HG03175 (cell line): Measurements from ENCODE around the gene UQCRC1.
"Not testable (repeated sequence)": the region's sequence is repeated elsewhere in the genome, so short reads cannot be mapped to it uniquely, and the experiment has no call there.

Experiments used
- ATAC-seq: cut with Tn5 transposase; IDR thresholded peaks from one replicate; pipeline ENCODE4 v1.9.1; 2021; ENCODE audit warnings: mild to moderate bottlenecking, moderate library complexity; ENCODE audit not compliant: unreplicated experiment

Gene UQCRC1

GRCh38 chr3:48556796-48557626, 52.4 kb downstream of the UQCRC1 start, which contains the start of gene PFKFB4:
Gene PFKFB4 (minus strand): TSS chr3:48556803. CDS start chr3:48556777, 26 bp downstream.
- ATAC-seq = peak; percentile 88

- ATAC-seq = no peak
Measured at GRCh38 chr3:48555949-48556795, 53.3 kb downstream of the UQCRC1 start.

GRCh38 chr3:48555231-48555948, 54.1 kb downstream of the UQCRC1 start:
- ATAC-seq = no peak

DNA sequence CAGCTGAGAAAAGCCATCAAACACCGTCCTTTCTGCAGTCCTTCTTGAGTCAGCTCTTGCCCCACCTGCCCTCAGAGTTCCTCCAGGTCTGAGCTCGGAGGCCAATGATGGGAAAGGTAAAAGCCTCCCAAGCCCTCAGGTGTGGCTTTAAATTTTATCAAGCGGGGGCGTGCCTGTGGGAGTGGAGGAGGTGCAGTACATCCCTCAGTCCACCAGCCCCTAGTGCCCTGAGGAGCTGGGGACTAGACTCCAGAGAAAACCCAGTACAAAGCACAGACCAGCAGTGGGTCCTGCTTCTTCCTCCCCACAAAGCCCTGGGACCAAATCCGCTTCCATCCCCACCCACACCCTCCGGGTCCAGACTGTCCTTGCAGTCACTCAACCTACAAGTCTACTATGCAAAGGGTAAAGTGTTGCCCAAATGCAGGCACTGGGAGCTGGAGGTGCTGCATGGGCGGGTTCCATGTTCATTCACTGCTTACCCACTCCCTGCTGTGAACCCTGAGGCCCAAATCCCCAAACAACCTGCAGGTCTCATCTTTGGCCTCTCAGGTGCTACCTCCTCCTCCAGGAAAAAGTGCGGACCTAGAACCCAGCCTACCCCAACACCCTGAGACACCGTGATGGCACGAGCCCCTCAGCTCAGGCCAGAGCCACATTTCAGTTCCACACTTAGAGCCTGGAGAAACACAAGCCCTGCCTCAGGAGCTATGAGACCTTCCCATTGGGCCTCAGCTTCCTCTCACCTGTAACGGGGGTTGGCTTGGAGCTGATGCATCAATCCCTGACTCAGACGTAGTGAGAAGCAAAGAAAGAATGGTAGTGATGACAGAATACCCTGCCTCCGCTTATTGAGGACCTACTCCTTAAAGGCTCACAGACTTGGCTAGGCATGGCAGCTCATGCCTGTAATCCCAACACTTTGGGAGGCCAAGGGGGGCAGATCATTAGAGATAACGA, 55.3 kb downstream of the UQCRC1 start:
- no peak for ATAC-seq

DNA sequence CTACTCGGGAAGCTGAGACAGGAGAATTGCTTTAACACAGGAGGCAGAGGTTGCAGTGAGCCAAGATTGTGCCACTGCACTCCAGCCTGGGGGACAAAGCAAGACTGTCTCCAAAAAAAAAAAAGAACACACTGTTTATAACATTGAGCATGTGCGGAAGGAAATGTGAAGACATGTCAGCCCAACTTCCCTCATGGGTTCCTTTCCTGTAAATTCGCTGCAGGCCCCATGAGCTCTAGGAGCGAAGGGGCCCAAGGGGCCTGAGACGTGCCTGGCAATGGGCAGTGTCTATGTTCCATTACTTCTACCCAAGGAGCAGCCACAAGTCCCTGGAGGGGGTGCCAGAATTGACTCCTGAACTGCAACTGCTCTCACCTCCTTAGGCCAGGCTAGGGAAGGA, 56.1 kb downstream of the UQCRC1 start:
- ATAC-seq = no peak

GRCh38 chr3:48552111-48552951, 57.1 kb downstream of the UQCRC1 start:
- ATAC-seq = no peak

- not testable (repeated sequence) for ATAC-seq
Measured at GRCh38 chr3:48551651-48552050, 57.8 kb downstream of the UQCRC1 start.
